A549 (cell line): ENCODE data around the gene CES4A. TPM values are rescaled to one million over a fixed set of nuclear protein-coding genes. Genes with fewer than 3 reads are reported as not detected.

Experiments used
- ATAC-seq, 2 experiments: fragments of 200-7000 bp in 1 of 2; fragments of >200 bp in 1 of 2; cut with Nextera tagmentation in 1 of 2; cut with Tn5 transposase in 1 of 2; 3 replicates each; pipeline versions ENCODE4 v1.8.0 to v1.9.1; 2018 to 2020; ENCODE audit warnings: mild to moderate bottlenecking in 1 of 2, moderate library complexity in 1 of 2
- CTCF ChIA-PET: fragments of 300-600 bp; sonication (Branson Sonifier 250); formaldehyde crosslinking; extraction: SDS; loops from one replicate; lab custom pipeline; 2021; ENCODE audit warnings: antibody characterized with exemption, inconsistent platforms; lab: Yijun Ruan, JAX
- POLR2A ChIA-PET: fragments of 350-600 bp; formaldehyde crosslinking; extraction: SDS; loops from one replicate; lab custom pipeline; 2021; ENCODE audit warnings: antibody characterized with exemption, inconsistent platforms; lab: Yijun Ruan, JAX
- DNase-seq, 2 experiments: peaks; one replicate each; pipeline versions ENCODE4 v3.0.0 to v3.0.0-alpha.2; 2011 to 2016; ENCODE audit warnings: low read depth in 1 of 2, low spot score in 1 of 2
- FAIRE-seq: peaks from 2 replicates; lab custom pipeline; 2011; peaks lifted over from hg19 to GRCh38; lab: Jason Lieb, UNC
- H3K27ac ChIP-seq, 2 experiments: fragments of >200 bp; sonication (Bioruptor Twin); formaldehyde crosslinking; 3 replicates each; pipeline ENCODE4 v1.5.1; 2016 to 2017
- H3K4me1 ChIP-seq: fragments of >200 bp; sonication (Bioruptor Twin); formaldehyde crosslinking; 3 replicates; pipeline ENCODE4 v1.6.1; 2016
- H3K4me2 ChIP-seq: fragments of >200 bp; sonication (Bioruptor Twin); formaldehyde crosslinking; 3 replicates; pipeline ENCODE4 v1.6.1; 2016
- H3K4me3 ChIP-seq: fragments of >200 bp; sonication (Bioruptor Twin); formaldehyde crosslinking; 3 replicates; pipeline ENCODE4 v1.5.1; 2016
- H3K9me3 ChIP-seq: fragments of >200 bp; sonication (Bioruptor Twin); formaldehyde crosslinking; 3 replicates; pipeline ENCODE4 v1.6.1; 2016
- BHLHE40 ChIP-seq: IDR thresholded peaks from 2 replicates; pipeline ENCODE4 v1.6.1; 2012; ENCODE audit warnings: low read depth, low read length, inconsistent platforms
- CBX8 ChIP-seq: fragments of 200-600 bp; sonication (generic); IDR thresholded peaks from 2 replicates; pipeline ENCODE4 v1.6.1; 2016
- CEBPB ChIP-seq, 2 experiments: fragments of >200 bp in 1 of 2; sonication (Bioruptor Twin) in 1 of 2; formaldehyde crosslinking in 1 of 2; IDR thresholded peaks; 2 replicates each; pipeline ENCODE4 v1.6.1; 2012 to 2016
- CHD2 ChIP-seq: fragments of 150-350 bp; IDR thresholded peaks from 2 replicates; pipeline ENCODE4 v1.6.1; 2014; ENCODE audit warnings: low read length; ENCODE audit not compliant: partially characterized antibody
- EHF ChIP-seq: fragments of 250-450 bp; sonication (Bioruptor Pico); IDR thresholded peaks from 2 replicates; pipeline ENCODE4 v1.5.0; 2020; ENCODE audit warnings: mild to moderate bottlenecking
- ELK1 ChIP-seq: fragments of 150-350 bp; IDR thresholded peaks from 2 replicates; pipeline ENCODE4 v1.6.1; 2014; ENCODE audit warnings: low read depth, mild to moderate bottlenecking, low read length
- EP300 ChIP-seq, 2 experiments: fragments of >200 bp; sonication (Bioruptor Twin); formaldehyde crosslinking; IDR thresholded peaks; 2 replicates in 1 of 2; 3 replicates in 1 of 2; pipeline ENCODE4 v1.6.1; 2016 to 2017
- ESRRA ChIP-seq: fragments of 150-350 bp; IDR thresholded peaks from 2 replicates; pipeline ENCODE4 v1.6.1; 2014; ENCODE audit warnings: mild to moderate bottlenecking, low read length, borderline replicate concordance
- HDAC2 ChIP-seq: fragments of 200-600 bp; sonication (generic); IDR thresholded peaks from 2 replicates; pipeline ENCODE4 v1.6.1; 2016
- HEYL ChIP-seq: fragments of 250-450 bp; sonication (Bioruptor Pico); IDR thresholded peaks from 2 replicates; pipeline ENCODE4 v1.8.0; 2021; ENCODE audit warnings: mild to moderate bottlenecking, moderate library complexity
- HMGXB4 ChIP-seq: fragments of 250-450 bp; sonication (Bioruptor Pico); IDR thresholded peaks from 2 replicates; pipeline ENCODE4 v1.5.0; 2021; ENCODE audit warnings: mild to moderate bottlenecking, moderate library complexity, borderline replicate concordance
- HOXA7 ChIP-seq: fragments of 250-450 bp; sonication (Bioruptor Pico); IDR thresholded peaks from 2 replicates; pipeline ENCODE4 v1.5.0; 2020; ENCODE audit warnings: mild to moderate bottlenecking, moderate library complexity
- HOXB13 ChIP-seq: fragments of 250-450 bp; sonication (Bioruptor Pico); IDR thresholded peaks from 2 replicates; pipeline ENCODE4 v1.5.0; 2020; ENCODE audit warnings: low read depth, mild to moderate bottlenecking, moderate library complexity
- HOXB5 ChIP-seq: fragments of 250-450 bp; sonication (Bioruptor Pico); IDR thresholded peaks from 2 replicates; pipeline ENCODE4 v1.5.0; 2020; ENCODE audit warnings: mild to moderate bottlenecking, moderate library complexity
- JUN ChIP-seq, 2 experiments: fragments of >200 bp; sonication (Bioruptor Twin); formaldehyde crosslinking; IDR thresholded peaks; 2 replicates in 1 of 2; 3 replicates in 1 of 2; pipeline ENCODE4 v1.6.1; 2016 to 2017
- JUNB ChIP-seq: fragments of >200 bp; sonication (Bioruptor Twin); formaldehyde crosslinking; IDR thresholded peaks from 2 replicates; pipeline ENCODE4 v1.6.1; 2016
- KDM1A ChIP-seq: fragments of 200-600 bp; sonication (generic); IDR thresholded peaks from 2 replicates; pipeline ENCODE4 v1.6.1; 2016; ENCODE audit warnings: low read depth, mild to moderate bottlenecking
- MAFK ChIP-seq: fragments of 450-650 bp; IDR thresholded peaks from 2 replicates; pipeline ENCODE4 v1.6.1; 2014; ENCODE audit not compliant: partially characterized antibody
- MYC ChIP-seq: IDR thresholded peaks from 2 replicates; pipeline ENCODE4 v1.6.1; 2012; ENCODE audit warnings: mild to moderate bottlenecking, inconsistent platforms, low read length, improper control_type of control experiment, borderline replicate concordance
- NFE2L2 ChIP-seq: fragments of 150-350 bp; conservative IDR thresholded peaks from 2 replicates; pipeline ENCODE4 v1.6.1; 2014; ENCODE audit warnings: low read length
- PBX3 ChIP-seq: IDR thresholded peaks from 2 replicates; pipeline ENCODE4 v1.6.1; 2012
- PHF8 ChIP-seq: fragments of 200-600 bp; sonication (generic); IDR thresholded peaks from 2 replicates; pipeline ENCODE4 v1.6.1; 2016; ENCODE audit warnings: low read depth, mild to moderate bottlenecking, antibody characterized with exemption, moderate library complexity, borderline replicate concordance
- POLR2AphosphoS2 ChIP-seq: conservative IDR thresholded peaks from 2 replicates; pipeline ENCODE4 v1.6.1; 2012; ENCODE audit warnings: low read length, improper control_type of control experiment, inconsistent platforms
- RNF2 ChIP-seq: fragments of 200-600 bp; sonication (generic); IDR thresholded peaks from 2 replicates; pipeline ENCODE4 v1.6.1; 2016; ENCODE audit warnings: low read depth, mild to moderate bottlenecking, antibody characterized with exemption, moderate library complexity, borderline replicate concordance
- SMC3 ChIP-seq: fragments of >200 bp; sonication (Bioruptor Twin); formaldehyde crosslinking; IDR thresholded peaks from 3 replicates; pipeline ENCODE4 v1.6.1; 2018; ENCODE audit warnings: inconsistent platforms
- SREBF2 ChIP-seq: fragments of 450-650 bp; IDR thresholded peaks from 2 replicates; pipeline ENCODE4 v1.6.1; 2014; ENCODE audit warnings: mild to moderate bottlenecking, moderate library complexity
- TP53 ChIP-seq: fragments of 250-450 bp; sonication (Bioruptor Pico); IDR thresholded peaks from 2 replicates; pipeline ENCODE4 v1.5.0; 2021; ENCODE audit warnings: mild to moderate bottlenecking, moderate library complexity
- ZFP36 ChIP-seq: fragments of 450-650 bp; IDR thresholded peaks from 2 replicates; pipeline ENCODE4 v1.6.1; 2014; ENCODE audit warnings: borderline replicate concordance; ENCODE audit not compliant: partially characterized antibody
- WGBS: methylation state at CpG from one replicate; pipeline ENCODE4 v1.1.6; 2017; ENCODE audit errors: missing lambda C conversion rate; 5-methylcytosine and 5-hydroxymethylcytosine counted together
- polyA plus RNA-seq, 4 experiments: library from polyadenylated mRNA; depleted of rRNA in 3 of 4; stranded (reverse); fragments of >200 nt; fragmentation: RNase III in 1 of 4; extraction: RNeasy Plus Mini Kit Qiagen cat#74134 plus additional on column Dnase treatment in 1 of 4; gene quantifications; 2 replicates in 3 of 4; 3 replicates in 1 of 4; pipeline ENCODE4 v1.2.3, GENCODE V29; 2011 to 2017
- TF ChIP-seq, protein P1 (sequence below): IDR thresholded peaks from 2 replicates; pipeline ENCODE4 v1.6.1; 2012; ENCODE audit warnings: low read depth, borderline replicate concordance
- TF ChIP-seq, protein P2 (sequence below): IDR thresholded peaks from 2 replicates; pipeline ENCODE4 v1.6.1; 2012
- TF ChIP-seq, protein P3 (sequence below): fragments of >200 bp; sonication (Bioruptor Twin); formaldehyde crosslinking; IDR thresholded peaks from 3 replicates; pipeline ENCODE4 v1.6.1; 2016
- TF ChIP-seq, protein P4 (sequence below): fragments of >200 bp; sonication (Bioruptor Twin); formaldehyde crosslinking; IDR thresholded peaks from 3 replicates; pipeline ENCODE4 v1.5.1; 2016

CES4A gene
- polyA plus RNA-seq, 2 of the 4 experiments (the other 2 are of a cell fraction) = 2.8 to 3.5 TPM

DNA sequence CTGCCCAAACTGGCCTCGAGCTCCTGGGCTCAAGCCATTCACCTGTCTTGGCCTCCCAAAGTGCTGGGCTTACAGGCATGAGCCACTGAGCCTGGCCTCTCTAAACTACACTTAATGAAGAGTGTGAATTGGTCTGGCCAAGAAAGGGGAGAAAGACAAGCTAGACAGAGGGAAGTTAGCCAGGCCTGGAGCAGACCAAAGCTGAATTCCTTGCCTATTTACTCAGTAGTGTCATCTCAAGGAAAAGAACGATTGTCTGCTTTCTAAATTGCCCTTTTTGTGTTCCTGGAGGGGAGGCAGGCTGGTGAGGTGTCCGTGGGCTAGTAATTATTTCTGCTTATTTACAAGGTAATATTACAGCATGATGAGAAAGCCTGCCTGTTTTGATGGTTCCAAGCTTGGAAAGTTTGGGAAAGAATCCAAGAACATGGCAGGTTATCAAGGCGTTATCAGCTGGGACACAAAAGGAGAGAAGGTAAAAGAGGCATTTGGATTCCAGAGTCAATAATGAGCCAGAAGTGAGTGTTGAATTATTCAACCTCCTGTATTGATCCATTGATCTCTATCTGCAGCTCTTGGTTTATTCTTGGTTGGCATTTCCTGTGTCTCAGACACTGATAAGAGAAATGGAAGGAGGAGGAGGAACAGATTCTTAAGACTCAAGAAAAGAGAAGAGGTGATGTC is 34.3 kb downstream of the CES4A start:
- H3K4me2 ChIP-seq = no peak overlapping the region
- no peak for ATAC-seq
- ChIA-PET CTCF (interaction anchor here (0.6 to 9.1 kb wide), 10 partner anchors 9 to 309 kb away, joined by 3 to 94 read pairs (median 4); no protein-coding TSS in a partner anchor), POLR2A (no interaction called here)
- H3K9me3 ChIP-seq = no peaks in the 10 kb centered on the region
- H3K4me1 ChIP-seq = peaks cover 4% of the 10 kb centered on the region; the same call in 2 of the 3 replicates
- TF ChIP-seq SREBF2 (no peak), ZFP36 (no peak), PBX3 (no peak), HEYL (no peak), CBX8 (no peak), POLR2AphosphoS2 (no peak), PHF8 (no peak), SMC3 (no peak), BHLHE40 (no peak), EP300 (IDR thresholded peaks at IDR 0.05) (no peak), ESRRA (no peak), CHD2 (no peak), MAFK (no peak), NFE2L2 (no peak), JUN (IDR thresholded peaks at IDR 0.05) (no peak), HOXA7 (CRISPR knock-in tag) (no peak), HDAC2 (no peak), ELK1 (no peak)
- TF ChIP-seq, protein P1, sequence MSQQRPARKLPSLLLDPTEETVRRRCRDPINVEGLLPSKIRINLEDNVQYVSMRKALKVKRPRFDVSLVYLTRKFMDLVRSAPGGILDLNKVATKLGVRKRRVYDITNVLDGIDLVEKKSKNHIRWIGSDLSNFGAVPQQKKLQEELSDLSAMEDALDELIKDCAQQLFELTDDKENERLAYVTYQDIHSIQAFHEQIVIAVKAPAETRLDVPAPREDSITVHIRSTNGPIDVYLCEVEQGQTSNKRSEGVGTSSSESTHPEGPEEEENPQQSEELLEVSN = no peak
- no peak overlapping the region for H3K4me3 ChIP-seq
- 49% methylated on average over 4 of the region's 4 CpGs for WGBS
- DNase-seq = no peak
- no peak overlapping the region for H3K27ac ChIP-seq
- no peak for FAIRE-seq

DNA sequence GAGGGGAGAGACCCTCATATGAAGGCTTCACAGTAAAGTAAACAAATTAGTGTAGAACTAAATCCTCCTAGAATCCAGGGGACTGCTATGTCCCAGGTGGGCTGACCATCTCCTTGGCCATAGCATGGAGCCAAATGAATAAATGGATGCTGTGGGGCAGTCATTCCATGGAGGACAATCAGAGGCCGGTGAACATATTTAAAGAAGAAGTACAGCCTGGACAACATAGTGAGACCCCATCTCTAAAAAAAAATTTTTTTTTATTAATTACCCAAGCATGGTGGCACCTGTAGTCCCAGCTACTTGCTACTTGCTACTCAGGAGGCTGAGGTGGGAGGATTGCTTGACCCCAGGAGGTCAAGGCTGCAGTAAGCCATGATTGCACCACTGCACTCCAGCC is 35.3 kb downstream of the CES4A start:
- H3K27ac ChIP-seq = no peak overlapping the region
- CTCF ChIA-PET = interaction anchor here (0.5 to 9.1 kb wide), 3 partner anchors 31 to 1100 kb away, joined by 3 to 94 read pairs (median 4); no protein-coding TSS in a partner anchor
- FAIRE-seq (no peak), DNase-seq (no peak), ATAC-seq (no peak)
- no peaks in the 10 kb centered on the region for H3K9me3 ChIP-seq
- POLR2A ChIA-PET = interaction anchor here (0.7 kb wide), 1 partner anchor 135 kb away, joined by 6 read pairs; no protein-coding TSS in a partner anchor
- H3K4me3 ChIP-seq = no peak overlapping the region
- no peak overlapping the region for H3K4me2 ChIP-seq
- WGBS = 86% methylated on average over 1 of the region's 1 CpG
- H3K4me1 ChIP-seq = peaks cover 4% of the 10 kb centered on the region; the same call in 2 of the 3 replicates
- TF ChIP-seq, protein P2, sequence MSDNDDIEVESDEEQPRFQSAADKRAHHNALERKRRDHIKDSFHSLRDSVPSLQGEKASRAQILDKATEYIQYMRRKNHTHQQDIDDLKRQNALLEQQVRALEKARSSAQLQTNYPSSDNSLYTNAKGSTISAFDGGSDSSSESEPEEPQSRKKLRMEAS = no peak
- TF ChIP-seq BHLHE40 (no peak), MYC (no peak), EHF (CRISPR knock-in tag) (no peak), JUN (IDR thresholded peaks at IDR 0.05) (no peak), CEBPB (IDR thresholded peaks at IDR 0.05) (no peak), KDM1A (no peak), HMGXB4 (CRISPR knock-in tag) (no peak), SREBF2 (no peak), HOXB5 (CRISPR knock-in tag) (no peak), TP53 (no peak), HOXB13 (CRISPR knock-in tag) (no peak), RNF2 (no peak), JUNB (no peak)
- TF ChIP-seq, protein P3, sequence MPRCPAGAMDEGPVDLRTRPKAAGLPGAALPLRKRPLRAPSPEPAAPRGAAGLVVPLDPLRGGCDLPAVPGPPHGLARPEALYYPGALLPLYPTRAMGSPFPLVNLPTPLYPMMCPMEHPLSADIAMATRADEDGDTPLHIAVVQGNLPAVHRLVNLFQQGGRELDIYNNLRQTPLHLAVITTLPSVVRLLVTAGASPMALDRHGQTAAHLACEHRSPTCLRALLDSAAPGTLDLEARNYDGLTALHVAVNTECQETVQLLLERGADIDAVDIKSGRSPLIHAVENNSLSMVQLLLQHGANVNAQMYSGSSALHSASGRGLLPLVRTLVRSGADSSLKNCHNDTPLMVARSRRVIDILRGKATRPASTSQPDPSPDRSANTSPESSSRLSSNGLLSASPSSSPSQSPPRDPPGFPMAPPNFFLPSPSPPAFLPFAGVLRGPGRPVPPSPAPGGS = no peak
- TF ChIP-seq, protein P4, sequence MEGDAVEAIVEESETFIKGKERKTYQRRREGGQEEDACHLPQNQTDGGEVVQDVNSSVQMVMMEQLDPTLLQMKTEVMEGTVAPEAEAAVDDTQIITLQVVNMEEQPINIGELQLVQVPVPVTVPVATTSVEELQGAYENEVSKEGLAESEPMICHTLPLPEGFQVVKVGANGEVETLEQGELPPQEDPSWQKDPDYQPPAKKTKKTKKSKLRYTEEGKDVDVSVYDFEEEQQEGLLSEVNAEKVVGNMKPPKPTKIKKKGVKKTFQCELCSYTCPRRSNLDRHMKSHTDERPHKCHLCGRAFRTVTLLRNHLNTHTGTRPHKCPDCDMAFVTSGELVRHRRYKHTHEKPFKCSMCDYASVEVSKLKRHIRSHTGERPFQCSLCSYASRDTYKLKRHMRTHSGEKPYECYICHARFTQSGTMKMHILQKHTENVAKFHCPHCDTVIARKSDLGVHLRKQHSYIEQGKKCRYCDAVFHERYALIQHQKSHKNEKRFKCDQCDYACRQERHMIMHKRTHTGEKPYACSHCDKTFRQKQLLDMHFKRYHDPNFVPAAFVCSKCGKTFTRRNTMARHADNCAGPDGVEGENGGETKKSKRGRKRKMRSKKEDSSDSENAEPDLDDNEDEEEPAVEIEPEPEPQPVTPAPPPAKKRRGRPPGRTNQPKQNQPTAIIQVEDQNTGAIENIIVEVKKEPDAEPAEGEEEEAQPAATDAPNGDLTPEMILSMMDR = no peak
